Activated CD4-positive, alpha-beta T cell treated with anti-CD3 and anti-CD28 coated beads for 24 hours (primary cell): ENCODE measurements around the gene IZUMO1R.
"Not testable (repeated sequence)": the region's sequence is repeated elsewhere in the genome, so short reads cannot be mapped to it uniquely, and the experiment has no call there.

Experiments
- DNase-seq, 2 donors: peaks; one replicate each; pipeline ENCODE4 v3.0.0-alpha.2; 2020; ENCODE audit warnings: low read depth in 2 of 2

Gene IZUMO1R

DNA sequence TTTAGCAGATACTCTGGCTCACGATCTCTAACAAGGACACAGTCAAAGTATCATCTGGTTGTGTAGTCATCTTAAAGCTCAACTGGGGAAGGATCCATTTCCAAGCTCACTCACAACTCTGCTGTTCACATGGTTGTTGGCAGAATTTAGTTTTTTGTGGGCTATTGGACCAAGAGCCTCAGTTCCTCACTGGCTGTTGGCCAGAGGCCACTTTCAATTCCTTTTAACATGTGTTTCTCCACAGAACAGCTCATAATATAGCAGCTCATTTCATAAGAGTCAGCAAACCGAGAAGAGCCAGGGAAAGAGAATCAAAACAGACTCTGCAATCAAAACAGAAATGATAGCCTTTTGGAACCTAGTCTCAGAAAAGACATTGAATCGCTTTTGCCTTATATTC, 22.6 kb downstream of the IZUMO1R start:
- no peak for DNase-seq

DNA sequence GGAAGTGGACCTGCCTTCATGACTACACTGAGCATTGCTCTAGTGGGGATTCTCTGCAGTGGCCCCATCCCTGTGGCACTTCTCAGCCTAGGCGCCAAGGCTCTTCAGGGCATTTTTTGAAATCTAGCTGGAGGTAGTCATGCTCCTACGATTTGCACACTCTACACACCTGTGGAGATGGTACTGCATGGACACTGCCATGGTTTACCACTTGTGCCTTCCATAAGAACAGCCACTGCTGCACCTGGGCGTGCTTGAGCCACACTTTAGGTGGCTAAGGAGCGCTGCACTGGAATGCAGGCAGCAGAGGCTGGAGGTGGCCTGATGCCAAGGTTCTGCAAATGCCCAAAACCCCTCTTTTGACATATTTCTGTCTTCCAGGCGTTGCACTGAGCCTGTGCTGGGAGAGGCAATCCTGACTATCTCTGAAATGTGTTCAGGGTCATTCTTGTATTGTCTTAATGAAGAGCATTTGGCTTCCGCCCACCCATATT, 24.3 kb downstream of the IZUMO1R start:
- DNase-seq: no peak

DNA sequence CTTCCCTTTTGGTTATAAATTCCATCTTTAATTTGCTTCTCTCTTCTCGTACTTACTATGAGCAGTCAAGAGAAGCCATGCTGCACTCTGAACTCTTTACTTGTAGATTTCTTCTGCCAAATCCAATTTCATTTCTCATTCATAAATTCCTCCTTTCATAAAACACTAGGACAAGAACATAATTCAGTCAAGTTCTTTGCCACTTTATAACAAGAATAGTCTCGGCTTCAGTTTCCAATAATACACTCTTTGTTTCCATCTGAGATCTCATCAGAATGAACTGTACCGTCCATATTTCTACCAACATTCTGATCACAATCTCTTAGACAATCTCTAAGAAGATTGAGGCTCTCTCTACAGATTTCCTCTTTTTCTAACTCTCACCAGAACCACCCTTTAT, 25.1 kb downstream of the IZUMO1R start:
- no peak for DNase-seq

DNA sequence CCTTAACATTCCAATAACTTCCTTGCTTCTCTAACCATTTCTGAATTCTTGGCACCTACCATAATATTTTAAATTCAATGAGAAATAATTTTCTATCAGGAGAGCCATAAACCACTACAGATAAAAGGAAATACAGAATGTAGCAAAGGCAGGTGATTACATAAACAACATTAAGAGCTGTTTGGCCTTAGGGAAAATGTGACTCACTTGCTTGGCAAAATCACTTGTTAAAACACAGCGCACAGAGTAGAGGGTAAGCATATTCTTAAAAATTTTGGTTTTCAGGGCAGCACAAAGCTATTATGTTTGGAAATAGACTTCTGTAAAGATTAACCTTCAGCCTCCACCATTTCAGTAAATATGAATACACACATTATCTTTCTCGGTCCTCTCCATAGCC, 26.4 kb downstream of the IZUMO1R start:
- DNase-seq: no peak

DNA sequence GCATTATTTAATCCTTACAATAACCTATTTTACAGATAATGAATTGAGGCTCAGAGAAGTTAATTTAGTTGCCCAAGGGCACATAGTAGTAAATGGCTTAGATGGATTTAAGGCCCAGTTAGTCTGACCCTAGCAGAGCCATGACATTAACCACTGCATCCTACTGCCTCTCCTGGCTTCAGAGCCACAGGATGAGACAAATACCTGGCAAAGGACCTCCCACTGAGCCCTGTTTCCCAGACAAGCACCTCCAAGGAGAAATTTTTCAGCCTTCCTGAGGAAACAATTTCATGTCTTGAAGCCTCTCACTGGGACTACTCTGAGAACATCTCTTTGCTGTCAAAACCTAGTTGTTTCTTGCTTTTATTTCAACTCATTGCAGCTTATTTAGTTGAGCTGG, 28.4 kb downstream of the IZUMO1R start:
- no peak for DNase-seq

DNA sequence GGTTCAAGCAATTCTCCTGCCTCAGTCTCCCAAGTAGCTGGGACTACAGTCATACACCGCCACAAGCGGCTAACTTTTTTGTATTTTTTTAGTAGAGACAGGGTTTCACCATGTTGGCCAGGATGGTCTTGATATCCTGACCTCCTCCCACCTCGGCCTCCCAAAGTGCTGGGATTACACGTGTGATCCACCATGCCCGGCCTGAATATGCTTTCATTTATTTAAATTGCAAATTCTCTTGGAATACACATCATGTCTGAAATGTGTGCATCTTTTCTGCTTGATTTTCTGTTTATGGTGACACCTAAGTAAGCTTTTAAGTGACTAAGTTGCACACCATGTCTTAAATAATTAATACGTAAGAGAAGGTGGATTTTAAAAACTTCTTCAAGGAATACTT, 31.7 kb downstream of the IZUMO1R start:
- no peak for DNase-seq

DNA sequence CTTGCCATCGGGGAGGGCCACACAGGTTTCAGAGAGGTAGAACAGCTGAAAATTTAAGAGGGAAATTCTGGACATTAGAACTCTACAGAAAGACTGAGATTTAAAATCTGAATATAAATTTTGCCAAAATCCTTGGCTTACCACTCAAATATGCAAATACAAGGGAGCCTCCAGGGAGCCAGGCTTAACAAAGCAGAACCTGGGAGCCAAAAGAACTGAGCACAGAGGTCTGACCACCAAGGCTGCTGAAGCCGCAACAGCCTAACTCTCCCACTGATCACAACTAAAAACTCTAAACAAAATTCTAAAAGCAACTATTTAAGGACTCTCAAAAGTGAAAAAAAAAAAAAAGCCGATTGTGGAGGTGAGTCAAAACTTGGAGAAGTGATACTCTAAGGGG, 34.3 kb downstream of the IZUMO1R start:
- DNase-seq: no peak

DNA sequence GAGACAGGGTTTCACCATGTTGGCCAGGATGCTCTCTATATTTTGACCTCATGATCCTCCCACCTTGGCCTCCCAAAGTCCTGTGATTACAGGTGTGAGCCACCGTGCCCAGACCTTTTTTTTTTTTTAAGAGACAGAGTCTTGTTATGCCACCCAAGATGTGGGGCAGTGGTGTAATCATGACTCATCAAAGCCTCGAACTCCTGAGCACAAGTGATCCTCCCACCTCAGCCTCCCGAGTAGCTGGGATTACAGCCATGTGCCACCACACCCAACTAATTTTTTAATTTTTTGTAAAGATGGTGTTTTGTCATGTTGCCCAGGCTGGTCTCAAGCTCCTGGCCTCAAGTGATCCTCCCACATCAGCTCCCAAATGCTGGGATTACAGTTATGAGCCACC, 37.9 kb downstream of the IZUMO1R start:
- DNase-seq: no peak

DNA sequence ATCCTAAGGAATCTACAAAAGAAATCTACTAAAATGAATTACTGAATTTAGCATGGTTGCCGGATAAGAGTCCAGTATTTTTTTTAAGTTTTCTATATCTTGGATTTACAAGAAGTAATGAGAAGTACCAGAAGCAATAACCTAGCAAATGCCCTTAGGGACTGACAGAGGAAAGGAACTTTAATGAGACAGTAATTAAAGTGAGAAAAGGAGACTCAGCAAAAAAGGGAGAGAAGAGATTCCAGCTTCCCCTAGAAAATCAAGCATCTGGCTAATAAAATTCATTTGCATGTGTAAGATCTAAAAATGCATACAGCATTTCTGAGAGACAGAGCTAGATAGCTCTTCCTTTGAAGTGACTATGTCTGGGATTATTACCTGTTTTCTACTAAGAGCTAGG, 39.1 kb downstream of the IZUMO1R start:
- no peak for DNase-seq

DNA sequence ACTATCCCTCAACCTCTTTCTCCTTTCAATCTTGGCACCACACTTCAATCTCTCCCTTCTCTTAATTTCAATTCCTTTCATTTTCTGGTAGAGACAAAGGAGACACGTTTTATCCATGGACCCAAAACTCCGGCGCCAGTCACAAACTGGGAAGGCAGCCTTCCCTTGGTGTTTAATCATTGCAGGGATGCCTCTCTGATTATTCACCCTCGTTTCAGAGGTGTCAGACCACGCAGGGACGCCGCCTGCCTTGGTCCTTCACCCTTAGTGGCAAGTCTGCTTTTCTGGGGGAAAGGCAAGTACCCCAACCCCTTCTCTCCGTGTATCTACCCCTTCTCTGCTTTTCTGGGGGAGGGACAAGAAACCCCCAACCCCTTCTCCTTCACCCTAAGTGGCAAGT, 41.9 kb downstream of the IZUMO1R start:
- not testable (repeated sequence) for DNase-seq

DNA sequence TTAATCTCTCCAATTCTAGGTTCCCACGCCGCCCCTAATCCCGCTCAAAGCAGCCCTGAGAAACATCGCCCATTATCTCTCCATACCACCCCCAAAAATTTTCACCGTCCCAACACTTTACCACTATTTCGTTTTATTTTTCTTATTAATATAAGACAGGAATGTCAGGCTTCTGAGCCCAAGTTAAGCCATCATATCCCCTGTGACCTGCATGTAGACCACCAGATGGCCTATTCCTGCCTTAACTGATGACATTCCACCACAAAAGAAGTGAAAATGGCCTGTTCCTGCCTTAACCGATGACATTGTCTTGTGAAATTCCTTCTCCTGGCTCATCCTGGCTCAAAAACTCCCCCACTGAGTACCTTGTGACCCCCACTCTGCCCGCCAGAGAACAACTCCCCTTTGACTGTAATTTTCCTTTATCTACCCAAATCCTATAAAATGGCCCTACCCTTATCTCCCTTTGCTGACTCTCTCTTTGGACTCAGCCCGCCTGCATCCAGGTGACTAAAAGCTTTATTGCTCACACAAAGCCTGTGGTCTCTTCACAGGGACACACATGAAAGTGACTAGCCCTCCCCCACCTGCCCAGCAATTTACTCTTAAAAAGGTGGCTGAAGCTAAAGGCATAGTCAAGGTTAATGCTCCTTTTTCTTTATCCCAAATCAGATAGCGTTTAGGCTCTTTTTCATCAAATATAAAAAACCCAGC, 46.6 kb downstream of the IZUMO1R start:
- DNase-seq: not testable (repeated sequence)
